IMR-90 (cell line): ENCODE data around the gene BTN2A1. TPM values are rescaled to one million over a fixed set of nuclear protein-coding genes. Genes with fewer than 3 reads are reported as not detected.
A peak's percentile ranks its signal among the peaks of the same experiment; 100 is the strongest.

Experiments used
- ATAC-seq: fragments of 200-7000 bp; cut with Tn5 transposase; 2 replicates; pipeline ENCODE4 v1.9.1; 2020; ENCODE audit warnings: low read depth, mild to moderate bottlenecking, moderate library complexity
- BruUV-seq: library from RNA; stranded (reverse); fragments of 400-500 nt; replicated peaks from 2 replicates; lab custom pipeline; 2021; lab: Mats Ljungman, UMichigan
- CTCF ChIA-PET: fragments of 300-600 bp; formaldehyde crosslinking; extraction: SDS; loops from one replicate; lab custom pipeline; 2021; ENCODE audit warnings: antibody characterized with exemption; lab: Yijun Ruan, JAX
- POLR2A ChIA-PET: fragments of 300-600 bp; sonication (Branson Sonifier 250); formaldehyde crosslinking; loops from one replicate; lab custom pipeline; 2022; ENCODE audit warnings: antibody characterized with exemption; ENCODE audit not compliant: unreplicated experiment; lab: Charles Lee
- DNase-seq: peaks from one replicate; pipeline ENCODE4 v3.0.0; 2013
- H2AFZ ChIP-seq: replicated peaks from 2 replicates; pipeline ENCODE3; 2013; ENCODE audit warnings: low read length, mild to moderate bottlenecking; ENCODE audit not compliant: poor library complexity
- H2AK5ac ChIP-seq: 2 replicates; pipeline ENCODE4 v1.6.1; 2013; ENCODE audit warnings: low read depth, low read length, inconsistent platforms
- H2AK9ac ChIP-seq: replicated peaks from 2 replicates; pipeline ENCODE3; 2013; ENCODE audit warnings: mild to moderate bottlenecking, low read depth, low read length, moderate library complexity; ENCODE audit not compliant: poor library complexity
- H2BK120ac ChIP-seq: 2 replicates; pipeline ENCODE4 v1.6.1; 2013; ENCODE audit warnings: low read depth, low read length, inconsistent platforms
- H2BK15ac ChIP-seq: 3 replicates; pipeline ENCODE4 v1.6.1; 2013; ENCODE audit warnings: low read depth, low read length, inconsistent platforms
- H2BK20ac ChIP-seq: 2 replicates; pipeline ENCODE4 v1.6.1; 2013; ENCODE audit warnings: low read depth, mild to moderate bottlenecking, inconsistent platforms, low read length, moderate library complexity
- H2BK5ac ChIP-seq: 2 replicates; pipeline ENCODE4 v1.6.1; 2013; ENCODE audit warnings: mild to moderate bottlenecking, low read depth, low read length, inconsistent platforms; ENCODE audit not compliant: poor library complexity, severe bottlenecking
- H3K14ac ChIP-seq: replicated peaks from 2 replicates; pipeline ENCODE4 v1.6.1; 2013; ENCODE audit warnings: low read depth, low read length, inconsistent platforms
- H3K18ac ChIP-seq: 2 replicates; pipeline ENCODE4 v1.6.1; 2013; ENCODE audit warnings: low read depth, low read length, control low read depth
- H3K23ac ChIP-seq: 2 replicates; pipeline ENCODE4 v1.6.1; 2013; ENCODE audit warnings: low read depth, low read length, inconsistent platforms
- H3K27ac ChIP-seq: 2 replicates; pipeline ENCODE4 v1.5.1; 2013; ENCODE audit warnings: mild to moderate bottlenecking, control low read depth, low read length; ENCODE audit not compliant: insufficient read depth
- H3K27me3 ChIP-seq: 2 replicates; pipeline ENCODE4 v1.6.1; 2013; ENCODE audit warnings: low read length; ENCODE audit not compliant: control insufficient read depth, insufficient read depth
- H3K36me3 ChIP-seq: 2 replicates; pipeline ENCODE4 v1.6.1; 2013; ENCODE audit warnings: low read length, mixed read lengths; ENCODE audit not compliant: control insufficient read depth, insufficient read depth
- H3K4ac ChIP-seq: 2 replicates; pipeline ENCODE4 v1.6.1; 2013; ENCODE audit warnings: low read depth, low read length, inconsistent platforms
- H3K4me1 ChIP-seq: 2 replicates; pipeline ENCODE4 v1.6.1; 2013; ENCODE audit warnings: low read length, mixed read lengths; ENCODE audit not compliant: control insufficient read depth, insufficient read depth
- H3K4me2 ChIP-seq: 2 replicates; pipeline ENCODE4 v1.6.1; 2013; ENCODE audit warnings: low read depth, mild to moderate bottlenecking, control low read depth, low read length, moderate library complexity
- H3K4me3 ChIP-seq: 2 replicates; pipeline ENCODE4 v1.5.1; 2013; ENCODE audit warnings: low read depth, mild to moderate bottlenecking, control low read depth, low read length, moderate library complexity; ENCODE audit not compliant: insufficient read depth
- H3K56ac ChIP-seq: 2 replicates; pipeline ENCODE4 v1.6.1; 2013; ENCODE audit warnings: low read length, inconsistent platforms; ENCODE audit not compliant: insufficient read depth; ENCODE audit errors: extremely low read depth
- H3K79me1 ChIP-seq, 2 experiments: 2 replicates each; pipeline ENCODE4 v1.6.1; 2013; ENCODE audit warnings: low read length in 2 of 2, inconsistent platforms in 1 of 2, low read depth in 1 of 2
- H3K9ac ChIP-seq: 2 replicates; pipeline ENCODE4 v1.6.1; 2013; ENCODE audit warnings: low read depth, low read length, control low read depth
- H3K9me1 ChIP-seq: 2 replicates; pipeline ENCODE4 v1.6.1; 2013; ENCODE audit warnings: low read length, inconsistent platforms; ENCODE audit not compliant: insufficient read depth
- H3K9me3 ChIP-seq: 2 replicates; pipeline ENCODE4 v1.6.1; 2013; ENCODE audit warnings: low read length; ENCODE audit not compliant: control insufficient read depth, insufficient read depth
- H4K20me1 ChIP-seq: 2 replicates; pipeline ENCODE4 v1.6.1; 2013; ENCODE audit warnings: low read length, inconsistent platforms; ENCODE audit not compliant: insufficient read depth
- H4K5ac ChIP-seq: 2 replicates; pipeline ENCODE4 v1.6.1; 2013; ENCODE audit warnings: mild to moderate bottlenecking, low read depth, low read length, control low read depth
- H4K8ac ChIP-seq, 2 experiments: 2 replicates each; pipeline ENCODE4 v1.6.1; 2013; ENCODE audit warnings: low read depth in 2 of 2, low read length in 2 of 2, control low read depth in 1 of 2, inconsistent platforms in 1 of 2
- H4K91ac ChIP-seq: 2 replicates; pipeline ENCODE4 v1.6.1; 2013; ENCODE audit warnings: low read depth, low read length, inconsistent platforms; ENCODE audit not compliant: insufficient read depth
- BHLHE40 ChIP-seq: fragments of 150-350 bp; IDR thresholded peaks from 2 replicates; pipeline ENCODE4 v1.6.1; 2016; ENCODE audit warnings: mild to moderate bottlenecking, low read depth, low read length
- CEBPB ChIP-seq: IDR thresholded peaks from 2 replicates; pipeline ENCODE4 v1.6.1; 2012; ENCODE audit warnings: low read depth, low read length, improper control_type of control experiment
- CTCF ChIP-seq: conservative IDR thresholded peaks from 2 replicates; pipeline ENCODE4 v1.5.1; 2012; ENCODE audit warnings: mild to moderate bottlenecking, low read depth, low read length, improper control_type of control experiment
- ELK1 ChIP-seq: fragments of 150-350 bp; IDR thresholded peaks from 2 replicates; pipeline ENCODE4 v1.6.1; 2016; ENCODE audit warnings: low read depth, mild to moderate bottlenecking, low read length, moderate library complexity, borderline replicate concordance
- MAZ ChIP-seq: IDR thresholded peaks from 2 replicates; pipeline ENCODE4 v1.6.1; 2012; ENCODE audit warnings: low read depth, mild to moderate bottlenecking, low read length, improper control_type of control experiment, moderate library complexity, borderline replicate concordance
- NFE2L2 ChIP-seq: fragments of 150-350 bp; IDR thresholded peaks from 2 replicates; pipeline ENCODE4 v1.6.1; 2016; ENCODE audit warnings: low read depth, mild to moderate bottlenecking, low read length
- RCOR1 ChIP-seq: IDR thresholded peaks from 2 replicates; pipeline ENCODE4 v1.6.1; 2012; ENCODE audit warnings: mild to moderate bottlenecking, low read length, improper control_type of control experiment; ENCODE audit not compliant: insufficient replicate concordance
- SMC3 ChIP-seq: fragments of 150-350 bp; IDR thresholded peaks from 2 replicates; pipeline ENCODE4 v1.6.1; 2016; ENCODE audit warnings: low read depth, mild to moderate bottlenecking, antibody characterized with exemption, low read length, moderate library complexity
- whole genome bisulfite sequencing, 2 experiments: methylation state at CpG; one replicate each; pipeline versions ENCODE4 v1.1.5 to v1.1.7; 2013; ENCODE audit warnings: missing lambda C conversion rate in 2 of 2; ENCODE audit not compliant: insufficient read length in 1 of 2; ENCODE audit errors: extremely low coverage in 2 of 2; 5-methylcytosine and 5-hydroxymethylcytosine counted together
- dilution Hi-C: fragments of 300-500 bp; cut with HindIII; formaldehyde crosslinking; loops from one replicate; pipeline ENCODE4 v1.14.3; 2018; ENCODE audit warnings: low sequenced_read_pairs; ENCODE audit not compliant: unreplicated experiment
- in situ Hi-C: fragments of 300-500 bp; cut with MboI; formaldehyde crosslinking; loops from 3 replicates; pipeline ENCODE4 v1.14.3; 2019; ENCODE audit warnings: low sequenced_read_pairs, inconsistent platforms, mixed read lengths
- intact Hi-C: fragments of 100-400 bp; cut with micrococcal nuclease; formaldehyde crosslinking; loops from 2 replicates; pipeline ENCODE4 v1.10.0; 2022
- polyA plus RNA-seq, 3 experiments: library from polyadenylated mRNA; depleted of rRNA; stranded (reverse); fragments of >200 nt; gene quantifications; 2 replicates each; pipeline ENCODE4 v1.2.3, GENCODE V29; 2012; ENCODE audit warnings: low replicate concordance in 1 of 3
- total RNA-seq: library from RNA; depleted of rRNA; stranded (reverse); fragments of >200 nt; gene quantifications from 2 replicates; pipeline ENCODE4 v1.2.3, GENCODE V29; 2012
- TF ChIP-seq, protein P1 (sequence below): fragments of 150-350 bp; IDR thresholded peaks from 2 replicates; pipeline ENCODE4 v1.6.1; 2017; ENCODE audit warnings: mild to moderate bottlenecking, antibody characterized with exemption, low read length, low read depth

The BTN2A1 gene
- total and polyA plus RNA-seq, 2 of the 4 experiments (the other 2 are of a cell fraction), result 13.6 to 40.2 TPM

DNA sequence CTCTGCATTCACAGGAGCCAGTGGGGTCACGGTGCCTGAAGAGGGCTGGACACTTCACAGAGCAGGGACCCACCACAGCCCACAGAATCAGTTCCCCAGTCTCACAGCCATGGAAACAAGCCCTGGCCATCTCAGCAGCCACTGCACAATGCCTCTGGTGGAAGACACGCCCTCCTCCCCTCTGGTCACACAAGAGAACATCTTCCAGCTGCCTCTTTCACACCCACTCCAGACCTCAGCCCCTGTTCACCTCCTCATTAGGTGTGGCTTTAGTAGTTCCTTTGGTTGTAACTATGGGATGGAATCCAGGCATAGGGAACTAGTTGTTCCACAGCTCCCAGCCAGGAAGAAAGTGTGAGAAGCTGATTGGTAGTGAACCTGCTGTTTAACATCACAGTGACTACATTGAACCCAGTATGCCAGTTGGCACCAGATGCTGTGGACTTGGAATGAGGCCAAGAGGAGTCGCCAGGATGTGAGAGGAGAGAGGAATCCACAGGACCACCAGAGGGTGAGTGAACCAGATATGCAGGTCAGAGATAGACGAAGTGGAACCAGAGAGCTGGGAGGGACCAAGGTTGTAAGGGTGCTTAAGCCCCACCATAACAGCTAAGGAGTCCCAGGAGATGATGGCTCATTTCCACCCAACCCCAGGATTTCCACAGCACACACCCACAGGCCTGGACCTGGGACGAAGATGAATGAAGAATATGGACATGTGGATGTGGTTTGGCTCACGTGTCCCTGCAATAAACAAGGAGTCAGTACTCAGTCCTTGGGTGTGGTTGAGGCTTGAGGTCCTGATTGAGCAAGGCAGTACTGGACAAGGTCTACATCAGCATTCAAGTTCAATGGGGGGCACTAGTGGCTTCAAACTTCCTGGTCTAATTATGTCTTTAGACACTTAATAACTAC lies 26.2 kb upstream of the BTN2A1 start (continued):
- TF ChIP-seq NFE2L2, result no peak
- TF ChIP-seq MAZ, result no peak

GRCh38 chr6:26432627-26433201 lies 25.0 kb upstream of the BTN2A1 start:
- peak; percentile 28 for DNase-seq
- Histone ChIP-seq H3K4me1 (peaks cover 3% of the 10 kb centered on the region; the same call in 1 of the 2 replicates), H3K9me1 (peaks cover 8% of the 10 kb centered on the region; the same call in 1 of the 2 replicates), H3K9ac (no peak overlapping the region), H3K36me3 (peaks cover 24% of the 10 kb centered on the region), H3K56ac (no peak overlapping the region), H4K91ac (no peak overlapping the region), H2BK120ac (no peak overlapping the region), H2BK5ac (no peak overlapping the region), H3K4ac (no peak overlapping the region), H3K4me2 (no peak overlapping the region), H3K14ac (no peak overlapping the region), H3K9me3 (no peaks in the 10 kb centered on the region; the same call in 1 of the 2 replicates), H3K18ac (no peak overlapping the region), H3K27me3 (no peaks in the 10 kb centered on the region), H3K27ac (no peak overlapping the region), H4K5ac (no peak overlapping the region), H4K20me1 (no peaks in the 10 kb centered on the region), H2BK20ac (no peak overlapping the region), H2AFZ (no peak overlapping the region), H4K8ac (no peak overlapping the region), H2AK5ac (no peak overlapping the region), H3K4me3 (no peak overlapping the region), H3K79me1 (peaks cover 0 to 13% of the 10 kb centered on the region in 2 experiments; a peak in 1 of 4 replicates), H2BK15ac (no peak overlapping the region), H3K23ac (no peak overlapping the region), H2AK9ac (no peak overlapping the region)
- ChIA-PET POLR2A (no interaction called here), CTCF (interaction anchor here (0.6 kb wide), 1 partner anchor 140 kb away, joined by 6 read pairs; no protein-coding TSS in a partner anchor)
- intact Hi-C loops (no loop called here), dilution Hi-C loops (no loop called here), in situ Hi-C loops (no loop called here)
- 80% methylated on average over 1 of the region's 5 CpGs; no CpG with 5 or more reads in 1 of the 2 experiments for WGBS, 2 experiments
- no TSS peak for BruUV-seq
- ATAC-seq, result peak; percentile 24; the same call in 1 of the 2 replicates
- TF ChIP-seq CTCF, result no peak
- no peak for TF ChIP-seq CEBPB
- TF ChIP-seq, protein P1, sequence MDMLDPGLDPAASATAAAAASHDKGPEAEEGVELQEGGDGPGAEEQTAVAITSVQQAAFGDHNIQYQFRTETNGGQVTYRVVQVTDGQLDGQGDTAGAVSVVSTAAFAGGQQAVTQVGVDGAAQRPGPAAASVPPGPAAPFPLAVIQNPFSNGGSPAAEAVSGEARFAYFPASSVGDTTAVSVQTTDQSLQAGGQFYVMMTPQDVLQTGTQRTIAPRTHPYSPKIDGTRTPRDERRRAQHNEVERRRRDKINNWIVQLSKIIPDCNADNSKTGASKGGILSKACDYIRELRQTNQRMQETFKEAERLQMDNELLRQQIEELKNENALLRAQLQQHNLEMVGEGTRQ, result no peak
- no peak for TF ChIP-seq BHLHE40
- TF ChIP-seq MAZ, result no peak
- TF ChIP-seq RCOR1, result no peak
- no peak for TF ChIP-seq SMC3
- TF ChIP-seq NFE2L2, result no peak
- TF ChIP-seq ELK1, result no peak
